DMS79 (cell line): ENCODE results near the gene TVP23C.
"Not testable (repeated sequence)": the region's sequence is repeated elsewhere in the genome, so short reads cannot be mapped to it uniquely, and the experiment has no call there.

Experiments used
- DNase-seq: peaks from one replicate; lab custom pipeline; 2025; lab: John Stamatoyannopoulos, UW

The TVP23C gene

GRCh38 chr17:15563375-15563857 lies at the start of gene TVP23C:
Gene TVP23C, minus strand, starts transcription at chr17:15563483. Its CDS starts 35 bp downstream, at chr17:15563448.
- peak; percentile 2 for DNase-seq

- DNase-seq: not testable (repeated sequence)
These were observed 29.7 kb upstream of the TVP23C start for GRCh38 chr17:15592960-15593359.

DNA sequence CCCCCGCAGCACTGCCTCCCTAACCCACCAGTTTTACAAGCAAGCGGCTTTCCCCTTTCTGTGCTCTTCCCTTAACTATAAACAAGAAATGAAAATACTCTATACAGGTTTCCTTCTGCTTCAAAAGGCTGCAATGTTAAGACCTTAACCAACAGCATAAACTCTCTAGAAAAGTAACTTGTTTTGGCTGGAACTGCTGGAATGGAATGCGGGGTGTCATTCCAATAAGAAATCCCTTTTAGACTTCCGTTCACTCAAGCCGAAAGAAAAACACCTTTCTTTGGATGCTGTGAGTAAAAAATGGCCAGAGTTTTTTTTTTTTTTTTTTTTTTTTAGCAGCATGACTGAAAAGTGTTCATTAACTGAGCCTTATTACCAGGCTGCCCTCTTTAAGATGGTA lies 28.7 kb upstream of the TVP23C start:
- not testable (repeated sequence) for DNase-seq

DNA sequence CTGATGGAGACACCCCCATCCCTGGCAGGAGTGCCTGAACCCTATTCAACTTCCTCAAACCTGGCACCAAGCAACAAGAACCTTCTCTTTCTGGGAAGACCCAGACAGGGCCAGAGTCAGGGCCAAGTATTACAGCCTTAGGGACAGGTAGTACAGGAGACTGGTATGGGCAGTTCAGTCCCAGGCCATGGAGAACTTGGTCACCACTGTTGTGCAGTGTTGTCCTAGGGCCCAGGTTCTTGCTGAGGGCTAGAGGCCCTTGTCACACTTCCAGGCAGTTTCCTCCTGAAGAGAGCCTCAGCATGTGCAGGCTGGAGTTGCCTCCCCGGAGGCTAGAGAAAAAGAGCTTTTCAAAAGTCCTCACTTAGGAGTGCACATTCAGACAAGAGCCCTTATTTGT lies 27.6 kb upstream of the TVP23C start:
- DNase-seq: not testable (repeated sequence)

DNA sequence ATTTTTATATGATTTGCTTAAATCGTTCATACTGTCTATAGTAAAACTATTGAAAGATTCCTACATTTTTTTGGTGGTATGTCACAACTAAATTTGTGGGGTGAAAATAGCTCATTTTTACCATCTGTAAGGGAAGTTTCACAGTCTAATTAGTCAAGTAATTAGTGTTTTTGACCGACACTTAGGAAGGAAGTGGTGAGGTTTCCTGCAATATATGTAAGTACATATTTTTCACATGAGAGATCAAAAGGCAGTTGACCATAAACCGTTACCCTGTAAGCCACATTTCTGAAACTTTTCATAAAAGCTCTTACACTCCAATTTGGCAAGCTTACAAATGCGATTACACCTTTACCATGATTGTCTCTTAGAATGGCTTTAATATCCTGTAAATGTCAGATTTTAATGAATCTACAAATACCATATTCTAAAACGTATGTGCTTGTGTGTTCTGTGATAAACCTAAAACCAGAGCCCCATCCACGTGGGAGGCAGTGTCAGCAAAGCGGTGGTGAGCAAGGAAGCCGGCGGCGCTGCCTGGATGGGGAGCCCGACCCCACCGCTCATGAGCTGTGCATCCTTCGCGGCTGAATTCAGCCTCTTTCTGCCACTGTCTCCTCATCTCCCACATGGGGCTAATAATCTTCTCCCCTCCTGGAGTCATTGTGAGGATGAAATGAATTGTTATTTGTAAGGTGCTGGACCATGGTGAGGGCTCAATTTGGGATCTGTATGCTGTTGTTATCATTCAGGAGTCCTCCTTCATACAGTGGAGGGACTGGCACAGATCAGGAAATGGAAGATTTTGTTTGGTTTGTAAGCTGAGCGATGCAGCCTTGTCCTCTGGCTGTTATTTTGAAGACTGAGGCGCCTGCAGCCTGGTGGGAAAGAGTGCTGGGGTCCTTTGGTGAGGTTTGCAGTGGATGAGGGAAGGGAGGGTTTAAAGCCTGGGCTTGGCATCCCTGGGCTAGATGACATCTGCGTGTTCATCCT lies 26.6 kb upstream of the TVP23C start:
- not testable (repeated sequence) for DNase-seq

GRCh38 chr17:15588017-15588416 lies 24.7 kb upstream of the TVP23C start:
- DNase-seq: not testable (repeated sequence)

- DNase-seq: not testable (repeated sequence)
These were observed 20.0 kb upstream of the TVP23C start for GRCh38 chr17:15583313-15583712.

- not testable (repeated sequence) for DNase-seq
These were observed 18.2 kb upstream of the TVP23C start for GRCh38 chr17:15581462-15581861.

DNA sequence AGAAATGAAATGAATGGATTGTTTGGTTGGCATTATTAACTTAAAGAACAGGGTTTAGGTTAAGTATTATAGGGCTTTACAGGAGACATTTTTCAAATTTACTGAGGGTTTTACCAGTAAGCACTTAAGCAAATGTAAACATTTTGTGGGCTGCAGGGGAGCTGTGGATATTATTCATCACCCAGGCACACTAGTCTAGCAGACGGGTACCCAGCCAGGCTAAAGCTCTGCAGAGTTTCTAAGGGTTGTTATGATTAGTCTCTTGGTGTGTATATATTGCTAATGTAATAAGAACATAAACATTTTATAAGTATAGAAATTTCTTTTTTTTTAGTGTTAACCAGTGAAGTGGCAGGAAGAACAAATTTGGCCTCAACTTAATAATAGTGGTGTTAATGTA lies 13.6 kb upstream of the TVP23C start:
- DNase-seq: not testable (repeated sequence)

GRCh38 chr17:15574660-15575059 lies 11.4 kb upstream of the TVP23C start:
- not testable (repeated sequence) for DNase-seq

GRCh38 chr17:15573870-15574269 lies 10.6 kb upstream of the TVP23C start:
- not testable (repeated sequence) for DNase-seq

DNA sequence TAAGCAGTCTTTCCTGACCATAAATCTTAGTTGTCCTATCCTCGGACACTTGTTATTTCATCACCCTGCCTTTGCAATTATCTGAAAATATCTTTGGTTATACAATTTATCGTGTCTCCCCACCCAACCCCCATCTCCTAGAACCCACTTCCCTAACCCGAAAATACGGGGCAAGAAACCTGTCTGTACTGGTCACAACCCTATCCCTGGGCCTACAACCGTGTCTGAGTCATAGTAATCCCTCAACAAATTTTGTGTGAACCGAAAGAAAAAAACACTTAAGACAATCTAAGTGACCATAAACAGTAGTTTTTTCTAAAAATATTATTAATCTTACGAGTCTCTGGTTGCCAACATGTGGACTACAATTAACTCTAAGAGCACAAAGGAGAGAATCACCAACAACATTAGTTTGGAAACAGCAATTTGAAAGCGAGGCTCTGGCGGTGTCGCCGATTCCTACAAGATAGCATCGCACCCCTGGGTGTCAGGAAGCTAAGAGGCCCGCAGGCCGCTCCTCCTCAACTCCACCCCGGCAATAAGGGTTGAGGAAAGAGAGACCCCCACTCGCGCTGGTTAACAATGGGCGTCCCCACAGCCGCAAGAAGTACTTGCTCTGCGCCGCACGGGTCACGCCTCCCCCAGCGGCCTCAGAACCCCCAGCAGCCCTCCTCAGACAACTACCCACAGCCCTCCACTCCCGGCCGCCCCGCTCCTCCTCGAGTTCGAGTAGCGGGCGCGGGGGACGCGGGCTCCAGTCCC lies 489 bp downstream of the TVP23C start:
- not testable (repeated sequence) for DNase-seq

- not testable (repeated sequence) for DNase-seq
These were observed 1.8 kb downstream of the TVP23C start for GRCh38 chr17:15561439-15561838.

- not testable (repeated sequence) for DNase-seq
These were observed 4.7 kb downstream of the TVP23C start for GRCh38 chr17:15558403-15559105.

DNA sequence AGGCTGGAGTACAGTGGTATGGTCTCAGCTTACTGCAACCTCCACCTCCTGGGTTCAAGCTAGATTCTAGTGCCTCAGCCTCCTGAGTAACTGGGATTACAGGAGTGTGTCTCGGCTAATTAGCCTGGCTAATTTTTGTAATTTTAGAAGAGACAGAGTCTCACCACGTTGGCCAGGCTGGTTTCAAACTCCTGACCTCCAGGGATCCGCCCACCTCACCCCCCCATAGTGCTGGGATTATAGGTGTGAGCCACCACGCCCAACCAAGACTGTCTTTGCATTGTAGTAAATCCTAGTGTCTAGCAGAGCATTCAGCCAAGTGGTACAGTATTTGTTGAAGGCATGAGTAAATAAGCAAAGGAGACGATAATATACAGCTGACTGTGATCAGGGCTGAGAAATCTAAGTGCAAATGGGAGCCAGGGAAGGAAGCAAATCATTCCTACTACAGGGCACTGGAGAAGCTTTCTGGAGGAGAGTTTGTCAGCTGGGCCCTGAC lies 5.9 kb downstream of the TVP23C start:
- DNase-seq: not testable (repeated sequence)

- DNase-seq: not testable (repeated sequence)
These were observed 10.4 kb downstream of the TVP23C start for GRCh38 chr17:15552932-15553331.

DNA sequence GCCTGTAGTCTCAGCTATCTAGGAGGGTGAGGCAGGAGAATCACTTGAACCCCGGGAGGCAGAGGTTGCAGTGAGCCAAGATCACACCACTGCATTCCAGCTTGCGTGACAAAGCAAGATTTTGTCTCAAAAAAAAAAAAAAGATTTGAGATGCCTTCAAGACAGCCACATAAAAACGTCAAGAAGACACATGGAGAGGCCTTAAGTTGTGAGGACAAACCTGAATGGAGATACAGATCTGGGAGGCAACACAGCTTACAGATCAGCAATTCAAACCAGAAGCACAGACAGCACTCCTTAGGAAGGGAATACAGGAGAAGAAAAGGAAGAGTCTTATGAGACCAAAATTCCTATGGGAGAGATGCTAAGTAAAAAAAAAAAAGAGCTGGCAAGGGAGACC lies 13.7 kb downstream of the TVP23C start:
- not testable (repeated sequence) for DNase-seq

GRCh38 chr17:15546604-15547003 lies 16.7 kb downstream of the TVP23C start:
- not testable (repeated sequence) for DNase-seq

DNA sequence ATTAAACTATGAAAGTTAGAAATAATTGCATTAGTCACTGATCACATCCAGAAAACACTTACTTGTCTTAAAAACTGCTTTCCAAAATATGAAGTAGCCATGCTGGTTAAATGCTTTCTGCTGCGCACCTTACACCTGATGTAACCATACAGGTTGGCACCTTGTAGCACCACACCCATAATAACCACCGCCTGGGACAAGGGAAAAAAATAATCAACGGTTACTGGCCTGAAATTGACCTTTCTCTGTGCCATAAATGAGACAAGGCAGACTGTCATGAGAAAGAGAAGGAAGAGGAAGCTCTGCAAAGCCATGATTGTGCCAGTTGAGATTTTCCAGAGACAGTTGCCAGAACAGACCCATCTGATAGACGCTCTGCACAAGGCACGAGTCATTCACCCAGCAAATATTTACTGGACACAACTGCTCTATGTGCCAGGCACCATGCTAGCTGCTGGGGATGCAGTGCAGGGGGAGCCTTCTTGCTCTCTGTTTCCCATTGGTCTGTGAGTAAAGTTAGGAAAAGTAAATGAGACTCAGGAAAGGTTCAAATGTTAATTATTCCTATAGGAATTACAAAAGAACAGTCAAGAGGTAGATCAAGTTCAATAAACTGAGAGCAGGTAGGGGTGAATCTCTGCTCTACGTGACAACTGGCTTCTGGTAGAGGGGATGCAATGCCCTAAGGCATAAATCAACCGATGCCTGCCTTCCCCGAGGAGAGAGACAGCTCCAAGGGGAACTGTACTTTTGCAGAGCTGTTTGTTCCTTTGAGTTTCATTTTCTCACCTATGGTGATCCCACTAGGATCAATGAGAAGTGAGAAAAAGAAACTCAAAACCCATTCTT lies 22.7 kb downstream of the TVP23C start:
- DNase-seq: not testable (repeated sequence)

DNA sequence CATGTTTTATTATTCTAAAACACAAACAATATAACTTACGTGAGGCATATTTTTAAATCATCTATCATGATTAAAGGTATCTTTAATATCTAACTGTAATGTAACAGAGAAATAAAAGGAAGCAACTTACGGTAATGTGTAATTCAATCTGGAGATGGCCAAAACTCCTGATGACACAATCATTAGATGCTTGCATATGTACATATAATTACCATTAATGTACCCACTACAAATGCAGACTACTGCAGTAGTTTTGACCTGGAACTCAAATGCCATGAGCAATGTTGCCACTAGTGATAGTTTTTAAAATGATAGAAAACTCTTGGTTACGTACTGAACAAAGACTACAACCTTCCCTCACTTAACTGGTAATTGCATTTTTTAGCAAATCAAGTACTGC lies 30.2 kb downstream of the TVP23C start:
- DNase-seq: not testable (repeated sequence)
